ENCODE results near the gene MID2.
"Not testable (repeated sequence)": the region's sequence is repeated elsewhere in the genome, so short reads cannot be mapped to it uniquely, and the experiment has no call there.

MID2 gene

GRCh38 chrX:107842715-107843400 is 17.2 kb downstream of the MID2 start:
- no peak for DNase-seq

- DNase-seq, result peak in 1 of 5 experiments; percentile 1
These were observed 20.0 kb downstream of the MID2 start for GRCh38 chrX:107845625-107846024.

GRCh38 chrX:107848591-107848990 is 22.9 kb downstream of the MID2 start:
- DNase-seq, result no peak

GRCh38 chrX:107849747-107850421 is 24.2 kb downstream of the MID2 start:
- no peak for DNase-seq

GRCh38 chrX:107850422-107850765 is 24.7 kb downstream of the MID2 start:
- no peak for DNase-seq

GRCh38 chrX:107851215-107851614 is 25.5 kb downstream of the MID2 start:
- DNase-seq, result no peak

- not testable (repeated sequence) for DNase-seq
These were observed 26.0 kb downstream of the MID2 start for GRCh38 chrX:107851665-107852064.

- DNase-seq, result no peak
These were observed 30.6 kb downstream of the MID2 start for GRCh38 chrX:107856289-107856688.

GRCh38 chrX:107857041-107857440 is 31.4 kb downstream of the MID2 start:
- not testable (repeated sequence) for DNase-seq

GRCh38 chrX:107857837-107858236 is 32.2 kb downstream of the MID2 start:
- no peak for DNase-seq

GRCh38 chrX:107861056-107861455 is 35.4 kb downstream of the MID2 start:
- no peak for DNase-seq

GRCh38 chrX:107871136-107871535 is 45.5 kb downstream of the MID2 start:
- DNase-seq, result no peak

- no peak for DNase-seq
These were observed 52.4 kb downstream of the MID2 start for GRCh38 chrX:107878106-107878505.

GRCh38 chrX:107880054-107880610 is 54.5 kb downstream of the MID2 start:
- DNase-seq, result no peak

- peak in 2 of 5 experiments; percentile 24 to 49 for DNase-seq
These were observed 68.4 kb downstream of the MID2 start for GRCh38 chrX:107894038-107894437.

- no peak for DNase-seq
These were observed 77.1 kb downstream of the MID2 start for GRCh38 chrX:107902721-107903120.

GRCh38 chrX:107905366-107905765 is 79.7 kb downstream of the MID2 start:
- no peak for DNase-seq

- DNase-seq, result no peak
These were observed 98.6 kb downstream of the MID2 start for GRCh38 chrX:107924136-107924746.

- no peak for DNase-seq
These were observed 108.6 kb downstream of the MID2 start for GRCh38 chrX:107934262-107934661.

GRCh38 chrX:107935200-107935599 is 109.5 kb downstream of the MID2 start:
- no peak for DNase-seq

- DNase-seq, result no peak
These were observed 110.2 kb downstream of the MID2 start for GRCh38 chrX:107935664-107936433.

GRCh38 chrX:107936434-107936730 is 110.7 kb downstream of the MID2 start:
- DNase-seq, result no peak

GRCh38 chrX:107940095-107940494 is 114.4 kb downstream of the MID2 start:
- no peak for DNase-seq
